K562 (cell line): ENCODE measurements around the gene AQP9.

Experiments used
- CTCF ChIP-seq, 3 experiments: IDR thresholded peaks in 2 of 3; conservative IDR thresholded peaks in 1 of 3; 2 replicates each; pipeline ENCODE4 v1.5.1; 2011 to 2012; ENCODE audit warnings: low read length in 3 of 3, mild to moderate bottlenecking in 3 of 3, control low read depth in 2 of 3, improper control_type of control experiment in 1 of 3, inconsistent platforms in 1 of 3, low read depth in 1 of 3, mixed read lengths in 1 of 3, moderate library complexity in 1 of 3; ENCODE audit not compliant: insufficient read depth in 2 of 3
- NFE2 ChIP-seq: IDR thresholded peaks from 2 replicates; pipeline ENCODE4 v1.6.1; 2014; ENCODE audit warnings: antibody characterized with exemption, low read depth
- NFYB ChIP-seq: IDR thresholded peaks from 2 replicates; pipeline ENCODE4 v1.6.1; 2011; ENCODE audit warnings: mild to moderate bottlenecking, moderate library complexity; ENCODE audit not compliant: insufficient read length; ENCODE audit errors: extremely low read depth
- PHB ChIP-seq: fragments of 250-450 bp; sonication (Bioruptor Pico); IDR thresholded peaks from 2 replicates; pipeline ENCODE4 v1.5.0; 2021
- SMC3 ChIP-seq: conservative IDR thresholded peaks from 2 replicates; pipeline ENCODE4 v1.6.1; 2011; ENCODE audit warnings: low read depth, low read length, improper control_type of control experiment; ENCODE audit not compliant: insufficient read depth
- ZNF24 ChIP-seq: fragments of 450-650 bp; IDR thresholded peaks from 2 replicates; pipeline ENCODE4 v1.6.1; 2016
- TF ChIP-seq, protein P1 (sequence below), 2 experiments: IDR thresholded peaks; 2 replicates each; pipeline ENCODE4 v1.6.1; 2011; ENCODE audit warnings: borderline replicate concordance in 1 of 2, control low read depth in 1 of 2, low read depth in 1 of 2, low read length in 1 of 2, mild to moderate bottlenecking in 1 of 2, mixed read lengths in 1 of 2, moderate library complexity in 1 of 2; ENCODE audit not compliant: insufficient read depth in 1 of 2, insufficient read length in 1 of 2, poor library complexity in 1 of 2, severe bottlenecking in 1 of 2; ENCODE audit errors: extremely low read depth in 1 of 2

- no peak for TF ChIP-seq CTCF (IDR thresholded peaks at IDR 0.05 in 2 of 3, conservative IDR thresholded peaks at IDR 0.05 in 1 of 3; ENCODE audit: insufficient read depth in 2 of 3, low read depth in 1 of 3, low read length in 3 of 3)
- TF ChIP-seq ZNF24 = no peak
- TF ChIP-seq, protein P1, sequence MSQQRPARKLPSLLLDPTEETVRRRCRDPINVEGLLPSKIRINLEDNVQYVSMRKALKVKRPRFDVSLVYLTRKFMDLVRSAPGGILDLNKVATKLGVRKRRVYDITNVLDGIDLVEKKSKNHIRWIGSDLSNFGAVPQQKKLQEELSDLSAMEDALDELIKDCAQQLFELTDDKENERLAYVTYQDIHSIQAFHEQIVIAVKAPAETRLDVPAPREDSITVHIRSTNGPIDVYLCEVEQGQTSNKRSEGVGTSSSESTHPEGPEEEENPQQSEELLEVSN (IDR thresholded peaks at IDR 0.05; ENCODE audit: borderline replicate concordance in 1 of 2, extremely low read depth in 1 of 2, insufficient read depth in 1 of 2, insufficient read length in 1 of 2, low read depth in 1 of 2, low read length in 1 of 2, poor library complexity in 1 of 2, severe bottlenecking in 1 of 2) = no peak
- no peak for TF ChIP-seq SMC3
- TF ChIP-seq NFE2 = no peak
- no peak for TF ChIP-seq NFYB
- no peak for TF ChIP-seq PHB (CRISPR knock-in tag)
These were observed 8.0 kb downstream of the AQP9 start for GRCh38 chr15:58146211-58146610.
